ENCODE results near the gene HOXA1. TPM values are rescaled to one million over a fixed set of nuclear protein-coding genes. Genes with fewer than 3 reads are reported as not detected.

The HOXA1 gene
- total RNA-seq, 4 donors from 2014 or later: 0.16 to 0.36 TPM; not detected in 2

- DNase-seq: no peak
- Histone ChIP-seq H3K4me3 (no peak overlapping the region), H3K4me1 (peaks cover 61 to 64% of the 10 kb centered on the region in 2 donors), H3K9me3 (no peaks in the 10 kb centered on the region), H3K27ac (peak overlapping the region in 2 of 4 donors; percentile 95 to 97), H3K27me3 (no peaks in the 10 kb centered on the region), H3K36me3 (no peaks in the 10 kb centered on the region)
- intact Hi-C loops (cut with DNase I; ENCODE audit: low total_unique reads): loop anchor here (5.0 kb wide), 1 partner anchor 35 kb away; the partner anchor contains the start of gene HOXA9
- in situ Hi-C loops (cut with MboI; ENCODE audit: low sequenced_read_pairs in 4 of 4): no loop called here
- no peak for TF ChIP-seq CTCF (IDR thresholded peaks at IDR 0.05 in 4 of 5, conservative IDR thresholded peaks at IDR 0.05 in 1 of 5)
- no peak for TF ChIP-seq POLR2A (IDR thresholded peaks at IDR 0.05)
- ATAC-seq: no peak
These were observed 36.4 kb upstream of the HOXA1 start for GRCh38 chr7:27132214-27132613.

- no peak for ATAC-seq
- no peaks in the 10 kb centered on the region for H3K36me3 ChIP-seq
- no peak for TF ChIP-seq CTCF (IDR thresholded peaks at IDR 0.05 in 4 of 5, conservative IDR thresholded peaks at IDR 0.05 in 1 of 5)
- no peak for TF ChIP-seq POLR2A (IDR thresholded peaks at IDR 0.05)
- H3K27ac ChIP-seq: peak overlapping the region; percentile 95 to 97 (median 96)
- H3K9me3 ChIP-seq: no peaks in the 10 kb centered on the region
- in situ Hi-C loops (cut with MboI; ENCODE audit: low sequenced_read_pairs in 4 of 4) (no loop called here), intact Hi-C loops (cut with DNase I; ENCODE audit: low total_unique reads) (loop anchor here (2.0 to 5.0 kb wide), 3 partner anchors 35 to 267 kb away; partner anchors contain the start of genes HOXA9 and SKAP2)
- H3K4me1 ChIP-seq: peaks cover 58 to 68% of the 10 kb centered on the region in 2 donors
- peak overlapping the region; percentile 89 to 94 (median 90) for H3K4me3 ChIP-seq
- H3K27me3 ChIP-seq: no peaks in the 10 kb centered on the region
- no peak for DNase-seq
These were observed 35.6 kb upstream of the HOXA1 start for GRCh38 chr7:27131390-27131819.

- Histone ChIP-seq H3K36me3 (no peaks in the 10 kb centered on the region), H3K27me3 (no peaks in the 10 kb centered on the region), H3K4me1 (peaks cover 58 to 68% of the 10 kb centered on the region in 2 donors), H3K27ac (peak within 1 kb of the TSS; percentile 95 to 97 (median 96)), H3K9me3 (no peaks in the 10 kb centered on the region), H3K4me3 (peak within 1 kb of the TSS; percentile 89 to 94 (median 90))
- TF ChIP-seq POLR2A (IDR thresholded peaks at IDR 0.05) (peak; percentile 90 to 96), CTCF (IDR thresholded peaks at IDR 0.05 in 4 of 5, conservative IDR thresholded peaks at IDR 0.05 in 1 of 5) (no peak)
- peak; percentile 71 to 90 for ATAC-seq
- DNase-seq: peak; percentile 93 to 94
- intact Hi-C loops (cut with DNase I; ENCODE audit: low total_unique reads): loop anchor here (1.0 to 5.0 kb wide), 4 partner anchors 20 to 266 kb away; partner anchors contain the start of genes HOXA9 and SKAP2
- in situ Hi-C loops (cut with MboI; ENCODE audit: low sequenced_read_pairs in 4 of 4): no loop called here
These were observed 35.0 kb upstream of the HOXA1 start, which contains the start of gene HOXA4 for GRCh38 chr7:27130540-27131389. Gene HOXA4 (minus strand): TSS chr7:27130757. CDS start chr7:27130733, 24 bp downstream.

GRCh38 chr7:27129729-27130539 lies 34.1 kb upstream of the HOXA1 start:
- Histone ChIP-seq H3K36me3 (no peaks in the 10 kb centered on the region), H3K27me3 (no peaks in the 10 kb centered on the region), H3K27ac (peak overlapping the region; percentile 95 to 97 (median 96)), H3K4me1 (peaks cover 58 to 70% of the 10 kb centered on the region in 2 donors), H3K4me3 (peak overlapping the region; percentile 89 to 94 (median 90)), H3K9me3 (no peaks in the 10 kb centered on the region)
- TF ChIP-seq POLR2A (IDR thresholded peaks at IDR 0.05) (no peak), CTCF (IDR thresholded peaks at IDR 0.05 in 4 of 5, conservative IDR thresholded peaks at IDR 0.05 in 1 of 5) (peak; percentile 43 to 58 (median 53))
- in situ Hi-C loops (cut with MboI; ENCODE audit: low sequenced_read_pairs in 4 of 4) (no loop called here), intact Hi-C loops (cut with DNase I; ENCODE audit: low total_unique reads) (loop anchor here (1.0 to 5.0 kb wide), 5 partner anchors 20 to 265 kb away; partner anchors contain the start of genes HOXA9 and SKAP2)
- ATAC-seq (peak; percentile 50 to 61), DNase-seq (peak; percentile 26 to 71)

Measured in gastrocnemius medialis (tissue), 4 donors.